SK-N-SH (cell line): ENCODE data around the gene UBN2.

Source experiments
- CTCF ChIP-seq: fragments of 200-600 bp; sonication (generic); IDR thresholded peaks from 2 replicates; pipeline ENCODE4 v1.6.1; 2017; ENCODE audit warnings: antibody characterized with exemption, mild to moderate bottlenecking, moderate library complexity
- GABPA ChIP-seq: IDR thresholded peaks from 2 replicates; pipeline ENCODE4 v1.4.0; 2012; ENCODE audit warnings: low read depth, mild to moderate bottlenecking
- GATA2 ChIP-seq: sonication (generic); formaldehyde crosslinking; IDR thresholded peaks from 2 replicates; pipeline ENCODE4 v1.5.0; 2020; ENCODE audit warnings: mild to moderate bottlenecking, missing genetic modification reagents
- JUND ChIP-seq: IDR thresholded peaks from 2 replicates; pipeline ENCODE4 v1.4.0; 2012
- MAX ChIP-seq: IDR thresholded peaks from 2 replicates; pipeline ENCODE4 v1.4.0; 2012; ENCODE audit warnings: low read depth
- RCOR1 ChIP-seq: fragments of 150-350 bp; IDR thresholded peaks from 2 replicates; pipeline ENCODE4 v1.6.1; 2017; ENCODE audit warnings: antibody characterized with exemption, low read length

- no peak for TF ChIP-seq RCOR1
- no peak for TF ChIP-seq GATA2
- no peak for TF ChIP-seq CTCF
- TF ChIP-seq JUND: no peak
- no peak for TF ChIP-seq MAX
- no peak for TF ChIP-seq GABPA
Measured at GRCh38 chr7:139232904-139233303, 1.9 kb downstream of the UBN2 start.
